Limb (tissue), 2 donors: ENCODE measurements around the gene FNDC5.

Experiments used
- DNase-seq, 2 donors: peaks; one replicate each; pipeline ENCODE4 v3.0.0-alpha.2; 2016; ENCODE audit errors: extremely low spot score in 2 of 2

Gene FNDC5

GRCh38 chr1:32884726-32885125, 14.0 kb upstream of the FNDC5 start:
- DNase-seq = no peak

- DNase-seq = no peak
These were observed 13.3 kb upstream of the FNDC5 start for GRCh38 chr1:32884032-32884372.

GRCh38 chr1:32883338-32884031, 12.8 kb upstream of the FNDC5 start:
- no peak for DNase-seq

- DNase-seq = no peak
These were observed 11.4 kb upstream of the FNDC5 start for GRCh38 chr1:32881871-32882850.

- no peak for DNase-seq
These were observed 10.6 kb upstream of the FNDC5 start for GRCh38 chr1:32881291-32881690.

- no peak for DNase-seq
These were observed 7.9 kb upstream of the FNDC5 start for GRCh38 chr1:32878637-32879041.

- no peak for DNase-seq
These were observed 7.5 kb upstream of the FNDC5 start for GRCh38 chr1:32878183-32878582.

- no peak for DNase-seq
These were observed 6.7 kb upstream of the FNDC5 start for GRCh38 chr1:32877211-32878110.

GRCh38 chr1:32876341-32877210, 5.9 kb upstream of the FNDC5 start:
- DNase-seq = peak in 1 of 2 donors; percentile 66

GRCh38 chr1:32874860-32875752, 4.4 kb upstream of the FNDC5 start:
- DNase-seq = no peak

- DNase-seq = no peak
These were observed 2.8 kb upstream of the FNDC5 start for GRCh38 chr1:32873484-32873883.

- no peak for DNase-seq
These were observed 1.4 kb upstream of the FNDC5 start for GRCh38 chr1:32872192-32872460.

GRCh38 chr1:32871364-32872191, 866 bp upstream of the FNDC5 start:
- DNase-seq = peak; percentile 44 to 51

GRCh38 chr1:32869923-32870614, 643 bp downstream of the FNDC5 start:
- no peak for DNase-seq

GRCh38 chr1:32868806-32869455, 1.8 kb downstream of the FNDC5 start:
- no peak for DNase-seq

- no peak for DNase-seq
These were observed 2.6 kb downstream of the FNDC5 start for GRCh38 chr1:32868085-32868484.

GRCh38 chr1:32867671-32868070, 3.0 kb downstream of the FNDC5 start:
- DNase-seq = no peak

- DNase-seq = no peak
These were observed 3.6 kb downstream of the FNDC5 start for GRCh38 chr1:32867151-32867550.
